Kidney (tissue), 14 donors: ENCODE data around the gene AFTPH. TPM values are rescaled to one million over a fixed set of nuclear protein-coding genes. Genes with fewer than 3 reads are reported as not detected.

ENCODE experiments used
- DNase-seq, 5 donors: peaks; one replicate each; pipeline ENCODE4 v3.0.0-alpha.2; 2013 to 2020
- FAIRE-seq: peaks from 2 replicates; lab custom pipeline; 2012; peaks lifted over from hg19 to GRCh38; lab: Jason Lieb, UNC
- H3K27ac ChIP-seq, 2 donors: one replicate each; pipeline ENCODE4 v1.7.0; 2013; ENCODE audit warnings: low read depth in 2 of 2, low read length in 2 of 2, inconsistent platforms in 1 of 2
- H3K27me3 ChIP-seq: one replicate; pipeline ENCODE4 v1.7.1; 2013; ENCODE audit warnings: low read length, inconsistent platforms; ENCODE audit not compliant: control insufficient read depth, insufficient read depth
- H3K36me3 ChIP-seq, 3 donors: one replicate each; pipeline versions ENCODE4 v1.7.0 to v1.7.1; 2013; ENCODE audit warnings: low read length in 3 of 3, control low read depth in 1 of 3, inconsistent platforms in 1 of 3; ENCODE audit not compliant: insufficient read depth in 3 of 3, control insufficient read depth in 2 of 3
- H3K4me1 ChIP-seq, 3 donors: one replicate each; pipeline versions ENCODE4 v1.7.0 to v1.7.1; 2013; ENCODE audit warnings: low read length in 3 of 3, inconsistent platforms in 1 of 3, low read depth in 1 of 3; ENCODE audit not compliant: control insufficient read depth in 2 of 3, insufficient read depth in 2 of 3
- H3K4me3 ChIP-seq, 3 donors: one replicate each; pipeline versions ENCODE4 v1.7.0 to v1.8.1; 2013; ENCODE audit warnings: low read length in 3 of 3, control low read depth in 1 of 3, inconsistent platforms in 1 of 3
- H3K9ac ChIP-seq, 3 donors: one replicate each; pipeline versions ENCODE4 v1.7.0 to v1.7.1; 2013; ENCODE audit warnings: low read length in 3 of 3, control low read depth in 1 of 3, inconsistent platforms in 1 of 3
- H3K9me3 ChIP-seq, 3 donors: one replicate each; pipeline versions ENCODE4 v1.7.0 to v1.7.1; 2013; ENCODE audit warnings: low read length in 3 of 3, control low read depth in 1 of 3, inconsistent platforms in 1 of 3; ENCODE audit not compliant: control insufficient read depth in 2 of 3, insufficient read depth in 1 of 3
- intact Hi-C: fragments of 100-400 bp; cut with DNase I; formaldehyde crosslinking; loops from one replicate; pipeline ENCODE4 v1.11.1; 2022
- polyA plus RNA-seq: library from polyadenylated mRNA; stranded (reverse); fragments of 350-450 nt; fragmentation: Illumina TruSeq; extraction: RNeasy Lipid Tissue Mini Kit (QIAGEN cat#74804); gene quantifications from one replicate; pipeline ENCODE4 v1.2.3, GENCODE V29; 2014; ENCODE audit warnings: low read depth, low replicate concordance; ENCODE audit not compliant: insufficient read depth
- total RNA-seq: library from RNA; stranded (reverse); fragmentation: NEBNext Ultra II Directional; extraction: Animal tissue kit (Norgen Biotek cat#: 25700); gene quantifications from one replicate; pipeline ENCODE4 v1.2.1, GENCODE V29; 2021
- TF ChIP-seq, protein P1 (sequence below): IDR thresholded peaks from 3 replicates; pipeline ENCODE4 v1.5.1; 2012; ENCODE audit warnings: mild to moderate bottlenecking, moderate library complexity, borderline replicate concordance; ENCODE audit not compliant: insufficient read depth; ENCODE audit errors: extremely low read depth
- donor health status: control.
- donor health status: control.
- donor health status: control.
- donor health status: control.
- donor health status: control.
- donor health status: DM: yes; HTN: yes; CAD: no.
- donor health status: Normal renal cell carcinoma (clear cell type).

The AFTPH gene
- total and polyA plus RNA-seq, 2 donors from 2014 or later: 41.2 to 44.6 TPM

GRCh38 chr2:64565949-64566710, 42.0 kb downstream of the AFTPH start:
- Histone ChIP-seq H3K4me1 (peaks cover 0 to 9% (median 0%) of the 10 kb centered on the region in 3 donors), H3K27ac (no peak overlapping the region), H3K36me3 (no peaks in the 10 kb centered on the region), H3K9me3 (no peaks in the 10 kb centered on the region), H3K27me3 (no peaks in the 10 kb centered on the region), H3K9ac (no peak overlapping the region), H3K4me3 (no peak overlapping the region)
- TF ChIP-seq, protein P1, sequence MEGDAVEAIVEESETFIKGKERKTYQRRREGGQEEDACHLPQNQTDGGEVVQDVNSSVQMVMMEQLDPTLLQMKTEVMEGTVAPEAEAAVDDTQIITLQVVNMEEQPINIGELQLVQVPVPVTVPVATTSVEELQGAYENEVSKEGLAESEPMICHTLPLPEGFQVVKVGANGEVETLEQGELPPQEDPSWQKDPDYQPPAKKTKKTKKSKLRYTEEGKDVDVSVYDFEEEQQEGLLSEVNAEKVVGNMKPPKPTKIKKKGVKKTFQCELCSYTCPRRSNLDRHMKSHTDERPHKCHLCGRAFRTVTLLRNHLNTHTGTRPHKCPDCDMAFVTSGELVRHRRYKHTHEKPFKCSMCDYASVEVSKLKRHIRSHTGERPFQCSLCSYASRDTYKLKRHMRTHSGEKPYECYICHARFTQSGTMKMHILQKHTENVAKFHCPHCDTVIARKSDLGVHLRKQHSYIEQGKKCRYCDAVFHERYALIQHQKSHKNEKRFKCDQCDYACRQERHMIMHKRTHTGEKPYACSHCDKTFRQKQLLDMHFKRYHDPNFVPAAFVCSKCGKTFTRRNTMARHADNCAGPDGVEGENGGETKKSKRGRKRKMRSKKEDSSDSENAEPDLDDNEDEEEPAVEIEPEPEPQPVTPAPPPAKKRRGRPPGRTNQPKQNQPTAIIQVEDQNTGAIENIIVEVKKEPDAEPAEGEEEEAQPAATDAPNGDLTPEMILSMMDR: no peak
- no peak for FAIRE-seq
- DNase-seq: peak in 1 of 5 donors; percentile 7
- intact Hi-C loops: no loop called here

DNA sequence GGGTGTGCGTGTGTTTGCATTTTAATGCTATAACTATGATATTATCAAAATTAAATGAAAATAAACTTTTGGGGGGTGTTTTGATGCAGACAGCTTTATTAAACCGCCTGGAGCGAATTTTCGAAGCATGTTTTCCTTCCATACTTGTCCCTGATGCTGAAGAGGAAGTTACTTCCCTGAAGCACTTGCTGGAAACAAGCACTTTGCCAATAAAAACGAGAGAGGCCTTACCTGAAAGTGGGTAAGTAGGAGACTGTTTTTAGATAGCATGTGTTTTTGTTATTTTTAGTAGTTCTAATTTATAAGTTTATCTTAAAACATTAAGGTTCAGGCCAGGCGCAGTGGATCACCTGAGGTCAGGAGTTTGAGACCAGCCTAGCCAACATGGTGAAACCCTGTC, 43.3 kb downstream of the AFTPH start:
- Histone ChIP-seq H3K36me3 (peaks cover 0 to 3% (median 0%) of the 10 kb centered on the region in 3 donors), H3K9ac (no peak overlapping the region), H3K27ac (no peak overlapping the region), H3K4me1 (peaks cover 0 to 5% (median 0%) of the 10 kb centered on the region in 3 donors), H3K4me3 (no peak overlapping the region), H3K27me3 (no peaks in the 10 kb centered on the region), H3K9me3 (no peaks in the 10 kb centered on the region)
- TF ChIP-seq, protein P1: no peak
- FAIRE-seq (no peak), DNase-seq (no peak)
- intact Hi-C loops: no loop called here

GRCh38 chr2:64568836-64569235, 44.7 kb downstream of the AFTPH start:
- Histone ChIP-seq H3K9me3 (no peaks in the 10 kb centered on the region), H3K36me3 (peaks cover 0 to 8% (median 0%) of the 10 kb centered on the region in 3 donors), H3K4me1 (peaks cover 0 to 4% (median 0%) of the 10 kb centered on the region in 3 donors), H3K27ac (no peak overlapping the region), H3K4me3 (no peak overlapping the region), H3K9ac (no peak overlapping the region), H3K27me3 (no peaks in the 10 kb centered on the region)
- intact Hi-C loops: no loop called here
- no peak for FAIRE-seq
- no peak for DNase-seq
- TF ChIP-seq, protein P1: no peak
